Measurements from ENCODE around the gene GSK3B. TPM values are rescaled to one million over a fixed set of nuclear protein-coding genes. Genes with fewer than 3 reads are reported as not detected.
"Not testable (repeated sequence)": the region's sequence is repeated elsewhere in the genome, so short reads cannot be mapped to it uniquely, and the experiment has no call there.

The GSK3B gene
- total RNA-seq, 2 experiments from 2014 or later = 33.0 to 34.2 TPM

DNA sequence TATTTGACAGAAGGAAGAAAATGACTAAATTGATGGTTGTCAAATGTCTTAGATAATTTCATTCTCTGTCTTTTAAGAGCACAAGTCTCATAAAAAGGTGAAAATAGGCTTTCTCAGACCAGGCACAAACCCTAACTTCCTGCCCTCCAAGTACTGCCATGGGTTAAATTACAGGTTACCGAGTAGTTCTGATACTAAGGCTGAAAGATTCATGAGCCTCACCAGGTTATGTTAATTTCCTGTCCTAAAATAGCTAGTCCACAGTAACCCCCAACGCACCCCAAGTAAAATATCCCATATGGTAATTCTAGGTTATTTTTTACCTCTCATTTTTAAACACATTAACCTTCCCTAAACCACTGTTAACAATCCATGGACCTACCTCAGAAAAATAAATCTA lies 42.0 kb downstream of the GSK3B start:
- H3K36me3 Mint-ChIP-seq = peaks cover 54% of the 10 kb centered on the region
- peaks cover 18% of the 10 kb centered on the region for H3K9me3 Mint-ChIP-seq
- H3K27me3 Mint-ChIP-seq = no peaks in the 10 kb centered on the region
- H3K4me1 Mint-ChIP-seq = peaks cover 49% of the 10 kb centered on the region
- H3K4me3 Mint-ChIP-seq = no peak overlapping the region
- H3K27ac Mint-ChIP-seq = peak overlapping the region; percentile 14
- no peak for DNase-seq

DNA sequence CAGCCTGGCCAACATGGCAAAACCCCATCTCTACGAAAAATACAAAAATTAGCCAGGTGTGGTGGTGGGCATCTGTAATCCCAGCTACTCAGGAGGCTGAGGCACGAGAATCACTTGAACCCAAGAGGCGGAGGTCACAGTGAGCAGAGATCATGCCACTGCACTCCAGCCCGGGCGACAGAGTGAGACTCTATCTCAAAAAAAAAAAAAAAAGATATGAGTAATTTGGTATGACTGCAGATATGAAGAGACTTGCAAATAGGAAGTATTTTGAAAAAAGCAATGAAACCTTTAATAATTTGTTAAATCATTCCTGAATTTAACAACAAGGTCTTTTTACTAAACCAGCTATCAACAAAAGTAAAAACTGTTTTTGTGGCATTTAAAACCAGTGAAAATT lies 42.7 kb downstream of the GSK3B start:
- Mint-ChIP-seq H3K9me3 (peaks cover 18% of the 10 kb centered on the region), H3K4me1 (peaks cover 49% of the 10 kb centered on the region), H3K36me3 (peaks cover 59% of the 10 kb centered on the region), H3K27ac (peak overlapping the region; percentile 50)
- not testable (repeated sequence) for H3K27me3 Mint-ChIP-seq, DNase-seq, H3K4me3 Mint-ChIP-seq

DNA sequence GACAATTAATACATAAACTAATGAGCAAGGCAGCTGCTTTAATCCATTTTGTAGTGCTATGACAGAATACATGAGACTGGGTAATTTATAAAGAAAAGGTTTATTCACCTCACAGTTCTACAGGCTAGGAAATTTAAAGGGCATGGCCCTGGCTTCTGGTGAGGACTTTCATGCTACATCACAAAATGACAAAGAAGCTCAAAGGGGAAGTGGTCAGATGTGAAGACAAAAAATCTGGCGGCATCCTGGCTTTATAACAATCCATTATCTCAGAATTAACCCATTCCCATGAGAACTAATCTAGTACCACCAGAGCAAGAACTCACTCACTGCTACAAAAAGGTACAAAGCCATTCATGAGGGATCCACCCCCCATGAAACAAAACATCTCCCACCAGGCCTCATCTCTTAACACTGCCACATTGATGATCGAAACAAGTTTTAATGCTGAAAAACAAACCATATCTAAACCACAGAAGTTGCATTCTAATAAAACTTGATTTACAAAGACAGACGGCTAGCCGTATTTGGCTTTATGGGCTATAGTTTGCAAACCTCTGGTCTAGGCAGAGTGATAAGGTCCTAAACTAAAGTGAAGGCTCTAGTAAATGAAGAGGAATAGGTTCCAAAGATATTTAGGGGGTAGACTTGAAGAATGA lies 44.2 kb downstream of the GSK3B start:
- Mint-ChIP-seq H3K27ac (peak overlapping the region; percentile 21), H3K9me3 (peaks cover 28% of the 10 kb centered on the region), H3K4me1 (peaks cover 49% of the 10 kb centered on the region), H3K27me3 (no peaks in the 10 kb centered on the region), H3K4me3 (no peak overlapping the region), H3K36me3 (peaks cover 64% of the 10 kb centered on the region)
- DNase-seq = no peak

DNA sequence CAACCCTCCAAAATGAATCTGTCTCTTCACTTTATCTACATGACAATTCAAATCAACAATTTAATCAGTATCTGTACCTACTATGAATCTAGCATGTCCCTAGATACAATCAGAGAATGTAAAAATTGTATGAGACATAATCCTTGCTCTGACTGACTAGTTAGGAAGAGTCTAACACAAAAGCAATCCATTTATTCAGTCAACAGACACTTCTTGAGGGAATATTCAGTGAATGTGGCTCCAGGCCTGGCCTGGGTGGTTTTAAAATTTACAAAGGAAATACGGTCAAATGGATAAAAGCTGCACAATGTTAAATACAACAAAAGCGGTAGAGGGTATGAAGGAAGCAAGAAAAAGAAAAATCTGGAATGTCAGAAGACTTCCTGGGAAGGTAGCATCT lies 45.2 kb downstream of the GSK3B start:
- H3K27me3 Mint-ChIP-seq = no peaks in the 10 kb centered on the region

DNA sequence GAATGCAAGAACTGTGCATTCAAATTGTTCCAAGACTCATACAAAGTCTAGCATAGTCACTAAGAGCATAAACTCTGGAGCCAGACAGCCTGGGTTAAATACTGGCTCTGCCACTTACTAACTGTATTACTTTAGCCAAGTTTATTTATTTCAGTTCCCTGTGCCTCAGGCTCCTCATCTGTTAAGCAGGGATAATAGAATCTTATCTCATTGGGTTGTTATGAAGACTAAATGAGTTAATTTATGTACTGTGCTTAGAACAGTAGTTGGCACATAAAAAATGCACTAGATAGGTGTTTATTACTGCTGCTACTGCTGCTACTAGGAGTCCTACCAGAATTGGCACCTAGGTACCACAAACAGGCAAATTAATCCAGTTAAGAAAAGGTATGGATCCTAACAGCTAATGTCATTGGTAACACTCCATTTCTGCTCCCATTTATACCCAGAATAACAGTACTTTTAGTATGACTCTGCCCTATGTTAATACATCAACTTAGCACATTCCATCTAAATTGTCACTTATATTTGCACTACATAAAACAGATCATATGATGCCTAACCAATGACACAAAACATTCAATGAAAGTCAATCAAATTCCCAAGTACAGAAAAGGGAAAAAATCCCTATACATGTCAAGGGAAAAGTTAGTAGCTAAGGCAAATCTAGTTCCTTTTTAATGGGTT lies 45.7 kb downstream of the GSK3B start:
- Mint-ChIP-seq H3K4me3 (no peak overlapping the region), H3K27me3 (no peaks in the 10 kb centered on the region), H3K4me1 (peaks cover 41% of the 10 kb centered on the region), H3K27ac (no peak overlapping the region), H3K9me3 (peaks cover 28% of the 10 kb centered on the region), H3K36me3 (peaks cover 63% of the 10 kb centered on the region)
- DNase-seq = no peak

More for the DNA sequence above, 45.2 kb downstream of the GSK3B start:
- Mint-ChIP-seq H3K4me3 (no peak overlapping the region), H3K9me3 (peaks cover 26% of the 10 kb centered on the region), H3K4me1 (peaks cover 44% of the 10 kb centered on the region), H3K27ac (no peak overlapping the region), H3K36me3 (peaks cover 63% of the 10 kb centered on the region)
- DNase-seq = no peak

DNA sequence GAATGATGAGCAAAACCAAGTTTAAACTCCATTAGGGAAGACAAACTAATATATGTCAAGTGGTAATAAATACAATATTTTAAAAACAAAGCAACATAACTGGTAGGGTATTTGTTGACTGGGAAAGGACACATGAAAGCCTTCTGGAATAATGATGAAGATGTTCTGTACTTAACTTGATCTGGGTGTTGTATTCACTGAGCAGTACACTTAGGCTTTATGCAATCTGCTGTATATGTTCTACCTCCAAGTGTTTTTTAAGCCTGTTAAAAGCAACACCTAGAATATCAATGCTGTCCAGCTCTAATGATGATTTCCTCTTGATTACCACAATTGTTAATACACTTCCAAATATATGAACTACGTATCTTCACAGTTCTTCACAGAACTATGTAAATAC lies 46.6 kb downstream of the GSK3B start:
- DNase-seq = no peak
- peaks cover 38% of the 10 kb centered on the region for H3K4me1 Mint-ChIP-seq
- H3K36me3 Mint-ChIP-seq = peaks cover 67% of the 10 kb centered on the region
- peaks cover 33% of the 10 kb centered on the region for H3K9me3 Mint-ChIP-seq
- no peak overlapping the region for H3K27ac Mint-ChIP-seq
- H3K4me3 Mint-ChIP-seq = no peak overlapping the region
- no peaks in the 10 kb centered on the region for H3K27me3 Mint-ChIP-seq

DNA sequence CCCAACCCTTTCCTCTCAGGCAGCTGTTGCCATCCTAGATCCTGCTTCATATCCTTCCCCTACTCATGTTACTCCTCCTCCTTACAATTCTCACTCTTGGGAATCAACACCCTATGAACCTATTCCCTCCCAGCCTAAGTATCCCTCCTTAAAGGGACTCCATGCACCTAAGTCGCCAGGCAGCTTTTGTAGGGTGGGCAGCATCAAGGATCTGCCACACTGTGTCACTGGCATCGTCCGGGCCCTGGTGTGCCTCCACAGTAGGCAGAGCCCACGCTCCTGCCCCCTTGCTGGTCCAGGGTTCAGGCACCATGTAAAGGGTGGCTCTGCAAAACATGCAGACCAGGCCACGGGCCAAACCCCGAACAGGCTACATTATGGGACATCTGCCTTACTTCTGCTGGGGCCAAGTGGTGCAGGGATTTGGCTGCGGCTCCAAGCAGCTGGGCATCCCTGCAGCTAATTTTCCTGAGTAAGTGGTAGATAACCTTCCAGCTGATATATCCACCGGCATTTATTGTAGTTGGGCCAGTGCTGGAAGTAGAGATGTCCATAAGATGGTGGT lies 53.4 kb downstream of the GSK3B start:
- Mint-ChIP-seq H3K9me3 (peaks cover 67% of the 10 kb centered on the region), H3K4me1 (peaks cover 4% of the 10 kb centered on the region), H3K27ac (no peak overlapping the region), H3K36me3 (peaks cover 78% of the 10 kb centered on the region), H3K27me3 (no peaks in the 10 kb centered on the region), H3K4me3 (no peak overlapping the region)
- DNase-seq = no peak

DNA sequence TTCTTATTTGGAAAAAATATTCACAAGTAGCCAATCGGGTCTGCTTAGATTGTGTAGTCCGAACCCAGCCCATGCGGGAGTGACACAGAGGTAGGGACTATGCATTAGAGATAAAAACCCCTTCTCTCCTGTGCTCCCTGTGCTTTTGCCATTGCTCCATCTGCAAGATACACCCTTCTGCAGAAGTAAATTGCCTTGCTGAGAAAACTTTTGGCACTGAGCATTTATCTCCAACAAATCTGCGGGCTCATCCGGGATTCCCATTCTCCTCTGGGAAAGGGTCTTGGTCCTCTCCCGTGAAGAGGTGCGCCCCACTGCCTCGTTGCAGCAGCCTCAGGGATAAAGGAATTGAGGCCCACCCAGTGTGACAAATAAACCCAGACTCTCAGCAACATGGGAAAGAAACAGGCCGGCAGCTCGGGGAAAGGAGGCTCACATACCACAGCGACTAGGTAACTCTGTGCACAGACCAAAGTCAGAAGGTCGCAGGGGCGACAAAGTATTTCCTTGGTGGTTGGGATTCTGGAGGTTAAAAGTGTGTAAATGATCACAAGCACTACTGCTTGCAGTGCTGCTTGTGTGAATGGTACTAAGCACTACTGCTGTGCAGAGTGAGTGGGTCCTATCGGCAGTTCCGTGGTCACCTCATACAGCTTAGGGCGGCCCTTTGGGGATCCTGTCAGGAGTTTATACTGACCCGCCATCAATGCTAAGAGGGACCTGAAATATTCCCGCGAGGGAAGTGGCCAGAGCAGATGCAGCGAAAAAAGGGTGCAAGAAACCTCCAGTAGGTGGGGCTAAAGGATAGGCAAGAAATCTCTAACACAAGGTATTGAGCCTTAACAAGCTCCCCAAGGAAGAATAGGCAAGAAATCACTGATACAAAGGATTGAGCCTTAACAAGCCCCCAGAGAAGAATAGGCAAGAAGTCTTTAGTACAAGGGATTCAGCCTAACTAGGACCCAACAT lies 54.3 kb downstream of the GSK3B start:
- no peaks in the 10 kb centered on the region for H3K27me3 Mint-ChIP-seq
- peaks cover 57% of the 10 kb centered on the region for H3K9me3 Mint-ChIP-seq
- no peak overlapping the region for H3K4me3 Mint-ChIP-seq
- H3K4me1 Mint-ChIP-seq = peaks cover 8% of the 10 kb centered on the region
- no peak for DNase-seq
- H3K27ac Mint-ChIP-seq = no peak overlapping the region
- H3K36me3 Mint-ChIP-seq = peaks cover 68% of the 10 kb centered on the region

DNA sequence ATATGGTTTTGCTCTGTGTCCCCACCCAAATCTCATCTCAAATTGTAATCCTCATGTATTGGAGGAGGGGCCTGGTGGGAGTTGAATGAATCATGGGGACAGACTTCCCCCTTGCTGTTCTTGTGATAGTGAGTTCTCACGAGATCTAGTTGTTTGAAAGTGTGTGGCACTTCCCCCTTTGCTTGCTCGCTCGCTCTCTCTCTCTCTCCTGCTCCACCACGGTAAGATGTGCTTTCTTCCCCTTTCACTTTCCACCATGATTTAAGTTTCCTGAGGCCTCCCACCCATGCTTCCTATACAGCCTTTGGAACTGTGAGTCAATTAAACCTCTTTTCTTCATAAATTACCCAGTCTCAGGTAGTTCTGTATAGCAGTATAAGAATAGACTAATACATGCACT lies 60.7 kb downstream of the GSK3B start:
- peak overlapping the region; percentile 5 for H3K27ac Mint-ChIP-seq
- H3K4me3 Mint-ChIP-seq = no peak overlapping the region
- DNase-seq = no peak
- no peaks in the 10 kb centered on the region for H3K27me3 Mint-ChIP-seq
- H3K36me3 Mint-ChIP-seq = peaks cover 36% of the 10 kb centered on the region
- peaks cover 39% of the 10 kb centered on the region for H3K4me1 Mint-ChIP-seq
- H3K9me3 Mint-ChIP-seq = peaks cover 11% of the 10 kb centered on the region

DNA sequence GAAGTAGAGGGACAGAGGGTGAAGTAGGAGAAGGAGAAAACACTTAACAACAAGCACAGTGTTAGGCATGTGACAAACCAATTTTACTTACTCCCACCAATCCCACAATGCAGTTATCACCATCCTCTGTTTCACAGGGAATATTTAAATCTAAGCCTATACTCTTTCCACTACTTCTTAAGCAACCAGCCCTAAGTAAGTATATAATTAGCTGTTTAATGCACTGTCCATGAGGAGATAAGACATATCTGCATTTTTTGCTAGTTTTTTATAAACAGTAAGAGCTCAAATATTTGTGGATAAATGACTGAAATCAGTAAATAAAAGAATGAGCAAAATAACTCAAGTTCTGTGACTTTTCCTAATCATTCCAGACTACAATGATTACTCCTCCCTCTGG lies 62.7 kb downstream of the GSK3B start:
- Mint-ChIP-seq H3K27me3 (no peaks in the 10 kb centered on the region), H3K36me3 (peaks cover 33% of the 10 kb centered on the region), H3K4me3 (no peak overlapping the region), H3K4me1 (peaks cover 42% of the 10 kb centered on the region), H3K27ac (no peak overlapping the region), H3K9me3 (peaks cover 6% of the 10 kb centered on the region)
- no peak for DNase-seq

DNA sequence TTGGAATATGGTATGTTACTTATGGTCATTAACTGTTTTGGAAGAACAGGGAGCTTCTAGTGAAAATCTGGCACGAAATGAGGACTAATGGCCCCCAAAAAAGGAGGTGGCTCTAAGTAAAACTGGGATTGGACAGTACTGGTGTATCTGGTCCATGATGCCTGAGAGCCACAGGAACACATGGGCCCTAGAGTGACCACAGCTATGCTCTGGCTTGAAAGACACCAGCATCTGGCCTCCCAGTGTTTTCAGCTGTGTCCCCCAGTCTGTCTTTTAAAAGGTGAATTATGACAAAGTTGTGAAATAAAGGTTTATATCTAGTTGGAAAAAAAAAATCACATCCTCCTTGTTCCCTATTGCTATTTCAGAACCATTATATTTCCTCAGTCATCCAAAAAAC lies 64.5 kb downstream of the GSK3B start:
- no peaks in the 10 kb centered on the region for H3K27me3 Mint-ChIP-seq
- H3K4me1 Mint-ChIP-seq = peaks cover 51% of the 10 kb centered on the region
- H3K4me3 Mint-ChIP-seq = no peak overlapping the region
- DNase-seq = no peak
- peaks cover 40% of the 10 kb centered on the region for H3K36me3 Mint-ChIP-seq
- peaks cover 6% of the 10 kb centered on the region for H3K9me3 Mint-ChIP-seq
- H3K27ac Mint-ChIP-seq = no peak overlapping the region

DNA sequence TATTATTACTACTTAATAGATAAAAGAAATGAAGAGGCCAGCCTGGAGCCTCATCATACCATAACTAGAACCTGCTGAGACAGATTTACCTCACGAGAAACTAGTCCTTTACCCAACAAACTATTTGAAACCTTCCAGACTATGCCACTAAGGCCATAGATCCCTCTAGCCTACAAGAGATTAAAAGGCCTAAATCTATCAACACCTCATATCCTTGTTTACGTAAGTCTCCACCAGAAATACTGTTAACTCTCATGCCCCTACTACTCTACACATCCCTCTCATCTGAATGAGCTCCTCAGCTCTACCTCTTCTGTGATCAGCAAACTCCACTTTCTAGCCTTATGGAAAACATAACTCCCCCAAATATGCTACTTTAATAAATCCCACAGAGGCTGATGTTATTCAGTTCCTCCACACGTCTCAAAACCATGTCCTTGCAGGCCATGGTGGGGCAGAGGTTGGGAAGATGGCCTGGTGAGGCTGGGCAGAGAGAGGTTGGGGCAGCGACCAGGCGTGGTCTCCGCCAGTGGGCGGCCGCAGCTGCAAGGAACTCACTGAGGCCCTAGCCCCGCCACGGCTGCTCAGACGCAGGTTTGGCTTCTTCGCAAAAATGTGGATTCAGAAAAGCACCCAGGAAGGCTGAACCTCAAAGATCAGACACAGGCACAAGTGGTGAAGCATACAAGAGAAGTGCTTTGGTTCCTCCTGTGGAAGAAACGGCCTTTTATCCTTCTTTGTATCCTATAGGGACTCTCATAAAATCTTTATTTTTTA lies 65.8 kb downstream of the GSK3B start:
- no peaks in the 10 kb centered on the region for H3K27me3 Mint-ChIP-seq
- no peak overlapping the region for H3K4me3 Mint-ChIP-seq
- H3K27ac Mint-ChIP-seq = no peak overlapping the region
- peaks cover 2% of the 10 kb centered on the region for H3K9me3 Mint-ChIP-seq
- H3K4me1 Mint-ChIP-seq = peaks cover 51% of the 10 kb centered on the region
- H3K36me3 Mint-ChIP-seq = peaks cover 34% of the 10 kb centered on the region
- DNase-seq = no peak

DNA sequence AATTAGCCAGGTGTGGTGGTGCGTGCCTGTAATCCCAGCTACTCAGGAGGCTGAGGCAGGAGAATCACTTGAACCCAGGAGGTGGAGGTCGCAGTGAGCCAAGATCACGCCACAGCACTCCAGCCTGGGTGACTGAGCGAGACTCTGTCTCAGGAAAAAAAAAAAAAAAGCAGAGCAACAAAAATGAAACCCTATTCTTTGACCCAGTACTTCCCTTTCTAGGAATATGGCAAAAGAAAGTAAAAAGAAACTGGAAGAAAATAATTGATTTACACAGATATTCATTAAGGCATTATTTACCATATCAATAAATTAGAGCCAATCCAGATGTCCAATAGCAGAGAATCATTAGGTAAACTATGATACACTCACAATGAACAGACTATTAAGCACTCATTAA lies 67.0 kb downstream of the GSK3B start:
- H3K9me3 Mint-ChIP-seq = no peaks in the 10 kb centered on the region
- H3K4me3 Mint-ChIP-seq = no peak overlapping the region
- H3K4me1 Mint-ChIP-seq = peaks cover 59% of the 10 kb centered on the region
- peaks cover 29% of the 10 kb centered on the region for H3K36me3 Mint-ChIP-seq
- no peak for DNase-seq
- H3K27ac Mint-ChIP-seq = no peak overlapping the region
- no peaks in the 10 kb centered on the region for H3K27me3 Mint-ChIP-seq

DNA sequence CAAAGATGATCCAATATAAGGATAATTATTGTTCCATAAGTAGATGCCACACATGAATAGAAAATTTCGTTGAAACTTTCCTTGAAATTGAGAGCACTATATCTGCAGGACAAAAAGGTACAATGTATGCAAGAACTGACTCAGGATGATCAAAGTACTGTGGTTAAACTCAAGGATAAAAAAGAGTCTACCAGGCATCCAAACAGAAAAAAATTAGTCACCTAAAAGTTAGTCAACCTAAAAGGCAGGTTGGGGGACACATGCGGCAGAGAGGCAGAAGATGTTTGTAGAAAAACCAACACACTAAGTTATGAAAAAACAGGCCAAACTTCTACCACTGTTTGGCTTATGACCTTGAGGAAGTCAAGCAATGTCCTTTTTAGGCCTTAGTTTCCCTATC lies 68.7 kb downstream of the GSK3B start:
- Mint-ChIP-seq H3K27ac (no peak overlapping the region), H3K9me3 (no peaks in the 10 kb centered on the region), H3K4me3 (no peak overlapping the region), H3K27me3 (no peaks in the 10 kb centered on the region), H3K36me3 (peaks cover 30% of the 10 kb centered on the region), H3K4me1 (peaks cover 60% of the 10 kb centered on the region)
- DNase-seq = peak; percentile 4
